A549 (cell line): ENCODE data around the gene ALG14. TPM values are rescaled to one million over a fixed set of nuclear protein-coding genes. Genes with fewer than 3 reads are reported as not detected.

Experiments used
- ATAC-seq, 2 experiments: fragments of 200-7000 bp in 1 of 2; fragments of >200 bp in 1 of 2; cut with Nextera tagmentation in 1 of 2; cut with Tn5 transposase in 1 of 2; 3 replicates each; pipeline versions ENCODE4 v1.8.0 to v1.9.1; 2018 to 2020; ENCODE audit warnings: mild to moderate bottlenecking in 1 of 2, moderate library complexity in 1 of 2
- CTCF ChIA-PET: fragments of 300-600 bp; sonication (Branson Sonifier 250); formaldehyde crosslinking; extraction: SDS; loops from one replicate; lab custom pipeline; 2021; ENCODE audit warnings: antibody characterized with exemption, inconsistent platforms; lab: Yijun Ruan, JAX
- POLR2A ChIA-PET: fragments of 350-600 bp; formaldehyde crosslinking; extraction: SDS; loops from one replicate; lab custom pipeline; 2021; ENCODE audit warnings: antibody characterized with exemption, inconsistent platforms; lab: Yijun Ruan, JAX
- DNase-seq, 2 experiments: peaks; one replicate each; pipeline versions ENCODE4 v3.0.0 to v3.0.0-alpha.2; 2011 to 2016; ENCODE audit warnings: low read depth in 1 of 2, low spot score in 1 of 2
- FAIRE-seq: peaks from 2 replicates; lab custom pipeline; 2011; peaks lifted over from hg19 to GRCh38; lab: Jason Lieb, UNC
- H3K27ac ChIP-seq, 2 experiments: fragments of >200 bp; sonication (Bioruptor Twin); formaldehyde crosslinking; 3 replicates each; pipeline ENCODE4 v1.5.1; 2016 to 2017
- H3K4me1 ChIP-seq: fragments of >200 bp; sonication (Bioruptor Twin); formaldehyde crosslinking; 3 replicates; pipeline ENCODE4 v1.6.1; 2016
- H3K4me2 ChIP-seq: fragments of >200 bp; sonication (Bioruptor Twin); formaldehyde crosslinking; 3 replicates; pipeline ENCODE4 v1.6.1; 2016
- H3K4me3 ChIP-seq: fragments of >200 bp; sonication (Bioruptor Twin); formaldehyde crosslinking; 3 replicates; pipeline ENCODE4 v1.5.1; 2016
- H3K9me3 ChIP-seq: fragments of >200 bp; sonication (Bioruptor Twin); formaldehyde crosslinking; 3 replicates; pipeline ENCODE4 v1.6.1; 2016
- BCL3 ChIP-seq: fragments of >200 bp; sonication (Bioruptor Twin); formaldehyde crosslinking; IDR thresholded peaks from 3 replicates; pipeline ENCODE4 v1.6.1; 2016
- CBX2 ChIP-seq: fragments of 200-600 bp; sonication (generic); IDR thresholded peaks from 2 replicates; pipeline ENCODE4 v1.6.1; 2016; ENCODE audit warnings: low read depth, mild to moderate bottlenecking, borderline replicate concordance
- CHD2 ChIP-seq: fragments of 150-350 bp; IDR thresholded peaks from 2 replicates; pipeline ENCODE4 v1.6.1; 2014; ENCODE audit warnings: low read length; ENCODE audit not compliant: partially characterized antibody
- EHF ChIP-seq: fragments of 250-450 bp; sonication (Bioruptor Pico); IDR thresholded peaks from 2 replicates; pipeline ENCODE4 v1.5.0; 2020; ENCODE audit warnings: mild to moderate bottlenecking
- EHMT2 ChIP-seq: fragments of 200-600 bp; sonication (generic); IDR thresholded peaks from 2 replicates; pipeline ENCODE4 v1.6.1; 2016; ENCODE audit warnings: antibody characterized with exemption, low read depth, mild to moderate bottlenecking, moderate library complexity
- ELK1 ChIP-seq: fragments of 150-350 bp; IDR thresholded peaks from 2 replicates; pipeline ENCODE4 v1.6.1; 2014; ENCODE audit warnings: low read depth, mild to moderate bottlenecking, low read length
- ESRRA ChIP-seq: fragments of 150-350 bp; IDR thresholded peaks from 2 replicates; pipeline ENCODE4 v1.6.1; 2014; ENCODE audit warnings: mild to moderate bottlenecking, low read length, borderline replicate concordance
- FOSL2 ChIP-seq, 2 experiments: fragments of 450-650 bp in 1 of 2; fragments of >200 bp in 1 of 2; sonication (Bioruptor Twin) in 1 of 2; formaldehyde crosslinking; IDR thresholded peaks; 2 replicates each; pipeline versions ENCODE4 v1.5.0 to v1.6.1; 2016 to 2020; ENCODE audit warnings: mild to moderate bottlenecking in 1 of 2, moderate library complexity in 1 of 2
- GATA3 ChIP-seq: IDR thresholded peaks from 2 replicates; pipeline ENCODE4 v1.6.1; 2012; ENCODE audit warnings: borderline replicate concordance
- HDAC2 ChIP-seq: fragments of 200-600 bp; sonication (generic); IDR thresholded peaks from 2 replicates; pipeline ENCODE4 v1.6.1; 2016
- HOXB13 ChIP-seq: fragments of 250-450 bp; sonication (Bioruptor Pico); IDR thresholded peaks from 2 replicates; pipeline ENCODE4 v1.5.0; 2020; ENCODE audit warnings: low read depth, mild to moderate bottlenecking, moderate library complexity
- HOXB5 ChIP-seq: fragments of 250-450 bp; sonication (Bioruptor Pico); IDR thresholded peaks from 2 replicates; pipeline ENCODE4 v1.5.0; 2020; ENCODE audit warnings: mild to moderate bottlenecking, moderate library complexity
- KDM5A ChIP-seq: fragments of 200-600 bp; sonication (generic); IDR thresholded peaks from 2 replicates; pipeline ENCODE4 v1.6.1; 2016; ENCODE audit warnings: antibody characterized with exemption, mild to moderate bottlenecking
- MAZ ChIP-seq: fragments of 150-350 bp; IDR thresholded peaks from 2 replicates; pipeline ENCODE4 v1.6.1; 2014; ENCODE audit warnings: antibody characterized with exemption, low read depth, low read length, borderline replicate concordance
- MYC ChIP-seq: IDR thresholded peaks from 2 replicates; pipeline ENCODE4 v1.6.1; 2012; ENCODE audit warnings: mild to moderate bottlenecking, inconsistent platforms, low read length, improper control_type of control experiment, borderline replicate concordance
- NR3C1 ChIP-seq: fragments of >200 bp; sonication (Bioruptor Twin); formaldehyde crosslinking; IDR thresholded peaks from 3 replicates; pipeline ENCODE4 v1.6.1; 2017
- POLR2A ChIP-seq: IDR thresholded peaks from 2 replicates; pipeline ENCODE4 v1.6.1; 2012; ENCODE audit warnings: mild to moderate bottlenecking, low read length
- RARB ChIP-seq: fragments of 250-450 bp; sonication (Bioruptor Pico); IDR thresholded peaks from 2 replicates; pipeline ENCODE4 v1.8.0; 2021; ENCODE audit warnings: mild to moderate bottlenecking, moderate library complexity
- RCOR1 ChIP-seq: fragments of 150-350 bp; IDR thresholded peaks from 2 replicates; pipeline ENCODE4 v1.6.1; 2014; ENCODE audit warnings: antibody characterized with exemption, low read length, low read depth
- TFCP2L1 ChIP-seq: fragments of 250-450 bp; sonication (Bioruptor Pico); IDR thresholded peaks from 2 replicates; pipeline ENCODE4 v1.5.0; 2021; ENCODE audit warnings: mild to moderate bottlenecking
- TP53 ChIP-seq: fragments of 250-450 bp; sonication (Bioruptor Pico); IDR thresholded peaks from 2 replicates; pipeline ENCODE4 v1.5.0; 2021; ENCODE audit warnings: mild to moderate bottlenecking, moderate library complexity
- ZSCAN20 ChIP-seq: fragments of 250-450 bp; sonication (Bioruptor Pico); IDR thresholded peaks from 2 replicates; pipeline ENCODE4 v1.8.0; 2022; ENCODE audit warnings: mild to moderate bottlenecking, moderate library complexity
- WGBS: methylation state at CpG from one replicate; pipeline ENCODE4 v1.1.6; 2017; ENCODE audit errors: missing lambda C conversion rate; 5-methylcytosine and 5-hydroxymethylcytosine counted together
- polyA plus RNA-seq, 4 experiments: library from polyadenylated mRNA; depleted of rRNA in 3 of 4; stranded (reverse); fragments of >200 nt; fragmentation: RNase III in 1 of 4; extraction: RNeasy Plus Mini Kit Qiagen cat#74134 plus additional on column Dnase treatment in 1 of 4; gene quantifications; 2 replicates in 3 of 4; 3 replicates in 1 of 4; pipeline ENCODE4 v1.2.3, GENCODE V29; 2011 to 2017
- TF ChIP-seq, protein P1 (sequence below): fragments of 200-600 bp; sonication (generic); IDR thresholded peaks from 2 replicates; pipeline ENCODE4 v1.6.1; 2016; ENCODE audit warnings: antibody characterized with exemption, mild to moderate bottlenecking, moderate library complexity

The ALG14 gene
- polyA plus RNA-seq, 2 of the 4 experiments (the other 2 are of a cell fraction) = 5.0 to 5.4 TPM

GRCh38 chr1:94989911-94990473, 82.8 kb downstream of the ALG14 start:
- no peak for FAIRE-seq
- H3K4me3 ChIP-seq = no peak overlapping the region
- ATAC-seq = no peak
- ChIA-PET POLR2A (no interaction called here), CTCF (interaction anchor here (1.4 kb wide), 1 partner anchor 54 kb away, joined by 4 read pairs; no protein-coding TSS in a partner anchor)
- 88% methylated on average over 6 of the region's 6 CpGs for WGBS
- no peak overlapping the region for H3K4me2 ChIP-seq
- DNase-seq = no peak
- no peak overlapping the region for H3K27ac ChIP-seq
- peaks cover 9% of the 10 kb centered on the region for H3K4me1 ChIP-seq
- TF ChIP-seq HOXB13 (no peak), CBX2 (no peak), TFCP2L1 (CRISPR knock-in tag) (no peak), KDM5A (no peak), HOXB5 (no peak), RCOR1 (no peak), FOSL2 (IDR thresholded peaks at IDR 0.05) (no peak), FOSL2 (CRISPR knock-in tag; IDR thresholded peaks at IDR 0.05) (no peak)
- no peaks in the 10 kb centered on the region for H3K9me3 ChIP-seq

GRCh38 chr1:94989398-94989797, 83.4 kb downstream of the ALG14 start:
- no peak for TF ChIP-seq EHMT2
- no peak for TF ChIP-seq POLR2A
- no peak for TF ChIP-seq TP53
- POLR2A ChIA-PET = no interaction called here
- 75% methylated on average over 1 of the region's 1 CpG for WGBS
- no peaks in the 10 kb centered on the region for H3K9me3 ChIP-seq
- H3K4me3 ChIP-seq = no peak overlapping the region
- H3K27ac ChIP-seq = no peak overlapping the region
- no peak for ATAC-seq
- no peak for DNase-seq
- CTCF ChIA-PET = interaction anchor here (1.4 kb wide), 1 partner anchor 54 kb away, joined by 4 read pairs; no protein-coding TSS in a partner anchor
- H3K4me2 ChIP-seq = no peak overlapping the region
- no peak for FAIRE-seq
- peaks cover 8% of the 10 kb centered on the region for H3K4me1 ChIP-seq

DNA sequence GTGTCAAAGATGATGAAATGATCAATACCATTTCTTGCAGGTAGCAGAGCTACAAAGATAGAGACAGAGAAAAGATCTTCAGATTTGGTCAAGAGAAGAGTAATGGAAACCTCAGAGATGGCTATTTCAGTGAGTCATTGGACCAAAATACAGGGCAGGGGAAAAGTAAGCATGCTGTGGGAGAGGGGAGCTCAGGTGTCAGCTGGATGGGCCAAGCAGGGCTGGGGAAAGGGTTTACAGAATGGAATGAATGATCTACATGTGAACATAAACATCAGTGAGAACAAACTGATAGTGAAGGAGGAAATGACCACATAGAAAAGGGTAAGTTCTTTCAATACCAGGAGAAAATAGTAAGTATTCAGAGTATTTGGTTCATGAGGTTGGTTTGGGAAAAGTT, 84.4 kb downstream of the ALG14 start:
- no peaks in the 10 kb centered on the region for H3K9me3 ChIP-seq
- ATAC-seq (no peak), FAIRE-seq (no peak), DNase-seq (no peak)
- no peak overlapping the region for H3K4me3 ChIP-seq
- no peaks in the 10 kb centered on the region; the same call in 2 of the 3 replicates for H3K4me1 ChIP-seq
- no peak overlapping the region for H3K4me2 ChIP-seq
- CTCF ChIA-PET = interaction anchor here (1.3 kb wide), 1 partner anchor 53 kb away, joined by 6 read pairs; no protein-coding TSS in a partner anchor
- H3K27ac ChIP-seq = no peak overlapping the region
- POLR2A ChIA-PET = no interaction called here
- TF ChIP-seq FOSL2 (IDR thresholded peaks at IDR 0.05) = no peak
- no peak for TF ChIP-seq FOSL2 (CRISPR knock-in tag; IDR thresholded peaks at IDR 0.05)
- no peak for TF ChIP-seq RARB (CRISPR knock-in tag)
- no peak for TF ChIP-seq EHF (CRISPR knock-in tag)
- TF ChIP-seq MYC = no peak
- TF ChIP-seq ELK1 = no peak
- TF ChIP-seq MAZ = no peak
- TF ChIP-seq NR3C1 = no peak
- no peak for TF ChIP-seq POLR2A
- TF ChIP-seq, protein P1, sequence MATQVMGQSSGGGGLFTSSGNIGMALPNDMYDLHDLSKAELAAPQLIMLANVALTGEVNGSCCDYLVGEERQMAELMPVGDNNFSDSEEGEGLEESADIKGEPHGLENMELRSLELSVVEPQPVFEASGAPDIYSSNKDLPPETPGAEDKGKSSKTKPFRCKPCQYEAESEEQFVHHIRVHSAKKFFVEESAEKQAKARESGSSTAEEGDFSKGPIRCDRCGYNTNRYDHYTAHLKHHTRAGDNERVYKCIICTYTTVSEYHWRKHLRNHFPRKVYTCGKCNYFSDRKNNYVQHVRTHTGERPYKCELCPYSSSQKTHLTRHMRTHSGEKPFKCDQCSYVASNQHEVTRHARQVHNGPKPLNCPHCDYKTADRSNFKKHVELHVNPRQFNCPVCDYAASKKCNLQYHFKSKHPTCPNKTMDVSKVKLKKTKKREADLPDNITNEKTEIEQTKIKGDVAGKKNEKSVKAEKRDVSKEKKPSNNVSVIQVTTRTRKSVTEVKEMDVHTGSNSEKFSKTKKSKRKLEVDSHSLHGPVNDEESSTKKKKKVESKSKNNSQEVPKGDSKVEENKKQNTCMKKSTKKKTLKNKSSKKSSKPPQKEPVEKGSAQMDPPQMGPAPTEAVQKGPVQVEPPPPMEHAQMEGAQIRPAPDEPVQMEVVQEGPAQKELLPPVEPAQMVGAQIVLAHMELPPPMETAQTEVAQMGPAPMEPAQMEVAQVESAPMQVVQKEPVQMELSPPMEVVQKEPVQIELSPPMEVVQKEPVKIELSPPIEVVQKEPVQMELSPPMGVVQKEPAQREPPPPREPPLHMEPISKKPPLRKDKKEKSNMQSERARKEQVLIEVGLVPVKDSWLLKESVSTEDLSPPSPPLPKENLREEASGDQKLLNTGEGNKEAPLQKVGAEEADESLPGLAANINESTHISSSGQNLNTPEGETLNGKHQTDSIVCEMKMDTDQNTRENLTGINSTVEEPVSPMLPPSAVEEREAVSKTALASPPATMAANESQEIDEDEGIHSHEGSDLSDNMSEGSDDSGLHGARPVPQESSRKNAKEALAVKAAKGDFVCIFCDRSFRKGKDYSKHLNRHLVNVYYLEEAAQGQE = no peak
- TF ChIP-seq ESRRA = no peak
- TF ChIP-seq CHD2 = no peak
- no peak for TF ChIP-seq BCL3
- TF ChIP-seq ZSCAN20 (CRISPR knock-in tag) = no peak
- no peak for TF ChIP-seq GATA3
- TF ChIP-seq CBX2 = no peak
- TF ChIP-seq HDAC2 = no peak
